DMS114 treated with DMSO at 0.1 percent for 48 hours (cell line): ENCODE results near the gene NTN1.

Experiments
- DNase-seq: peaks from one replicate; lab custom pipeline; 2025; ENCODE audit not compliant: unreplicated experiment; lab: John Stamatoyannopoulos, UW

NTN1 gene

GRCh38 chr17:9004961-9005285 is 16.4 kb upstream of the NTN1 start:
- no peak for DNase-seq

GRCh38 chr17:9006175-9006767 is 15.0 kb upstream of the NTN1 start:
- DNase-seq, result no peak

- no peak for DNase-seq
These were observed 14.1 kb upstream of the NTN1 start for GRCh38 chr17:9007052-9007714.

GRCh38 chr17:9009096-9009495 is 12.2 kb upstream of the NTN1 start:
- no peak for DNase-seq

- no peak for DNase-seq
These were observed 11.6 kb upstream of the NTN1 start for GRCh38 chr17:9009737-9010136.

- DNase-seq, result no peak
These were observed 10.3 kb upstream of the NTN1 start for GRCh38 chr17:9011001-9011400.

GRCh38 chr17:9016941-9017552 is 4.3 kb upstream of the NTN1 start:
- DNase-seq, result no peak

- DNase-seq, result no peak
These were observed 2.6 kb upstream of the NTN1 start for GRCh38 chr17:9018726-9019125.

- no peak for DNase-seq
These were observed 1.1 kb upstream of the NTN1 start for GRCh38 chr17:9020096-9020823.

- no peak for DNase-seq
These were observed 519 bp upstream of the NTN1 start for GRCh38 chr17:9020824-9021157.

- no peak for DNase-seq
These were observed 772 bp downstream of the NTN1 start for GRCh38 chr17:9021992-9022572.

- DNase-seq, result no peak
These were observed 1.5 kb downstream of the NTN1 start for GRCh38 chr17:9022573-9023391.

GRCh38 chr17:9023392-9024218 is 2.3 kb downstream of the NTN1 start:
- no peak for DNase-seq

- no peak for DNase-seq
These were observed 3.2 kb downstream of the NTN1 start for GRCh38 chr17:9024497-9024896.

- no peak for DNase-seq
These were observed 5.4 kb downstream of the NTN1 start for GRCh38 chr17:9026741-9027140.

GRCh38 chr17:9028202-9028987 is 7.1 kb downstream of the NTN1 start:
- DNase-seq, result no peak

GRCh38 chr17:9028988-9029570 is 7.8 kb downstream of the NTN1 start:
- no peak for DNase-seq

- no peak for DNase-seq
These were observed 10.8 kb downstream of the NTN1 start for GRCh38 chr17:9032151-9032550.

GRCh38 chr17:9032583-9032982 is 11.3 kb downstream of the NTN1 start:
- DNase-seq, result no peak
